Inflammatory macrophage (primary cell): ENCODE results near the gene ARAP3.
"Not testable (repeated sequence)": the region's sequence is repeated elsewhere in the genome, so short reads cannot be mapped to it uniquely, and the experiment has no call there.

ENCODE experiments used
- DNase-seq, 2 donors: peaks; one replicate each; pipeline ENCODE4 v3.0.0-alpha.2; 2020 to 2022
- total RNA-seq, 18 experiments: gene quantifications; one replicate each; lab custom pipeline; 2026; ENCODE audit warnings: mixed read lengths in 6 of 18, inconsistent platforms in 2 of 18; lab: John Stamatoyannopoulos, UW

ARAP3 gene
- total RNA-seq, result 4.5 to 36.7 (median 24.6) reads per million in 18 experiments

- DNase-seq, result peak; percentile 73 to 83
Observed at GRCh38 chr5:141681695-141682641, at the start of gene ARAP3. Gene ARAP3, minus strand, starts transcription at chr5:141682230. Its CDS starts 1,744 bp downstream, at chr5:141680486.

- DNase-seq, result no peak
Observed at GRCh38 chr5:141729387-141730006, 47.5 kb upstream of the ARAP3 start.

- no peak for DNase-seq
Observed at GRCh38 chr5:141725891-141726290, 43.9 kb upstream of the ARAP3 start.

DNA sequence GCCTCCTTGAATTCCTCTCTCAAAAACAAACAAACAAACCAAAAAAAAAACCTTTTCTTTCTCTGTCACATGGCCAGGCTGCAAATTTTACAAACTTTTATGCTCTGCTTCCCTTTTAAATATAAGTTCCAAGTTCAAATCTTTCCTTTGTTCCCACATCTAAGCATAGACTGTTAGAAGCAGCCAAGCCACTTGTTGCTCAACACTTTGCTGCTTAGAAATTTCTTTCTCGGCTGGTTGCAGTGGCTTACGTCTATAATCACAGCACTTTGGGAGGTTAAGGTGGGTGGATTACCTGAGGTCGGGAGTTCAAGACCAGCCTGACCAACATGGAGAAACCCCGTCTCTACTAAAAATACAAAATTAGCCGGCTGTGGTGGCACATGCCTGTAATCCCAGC is 43.1 kb upstream of the ARAP3 start:
- DNase-seq, result not testable (repeated sequence)

DNA sequence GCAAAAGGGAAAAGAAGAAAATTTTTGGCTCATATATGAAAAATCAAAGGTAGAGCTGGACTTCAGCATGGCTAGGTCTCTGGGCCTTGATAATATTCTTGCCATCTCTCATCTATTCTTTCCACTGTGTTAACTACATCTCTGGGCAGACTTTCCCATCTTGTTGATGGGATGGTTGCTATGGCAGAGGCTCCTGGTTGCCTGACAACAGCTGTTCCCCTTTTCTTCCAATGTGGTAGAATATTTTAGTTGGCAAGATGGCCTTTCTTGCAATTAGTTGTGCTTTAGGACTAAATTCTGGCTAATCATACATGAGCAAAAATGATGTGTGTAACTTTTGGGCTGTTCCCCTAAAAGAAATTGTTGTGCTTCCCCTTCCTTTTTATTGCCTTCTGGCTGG is 40.2 kb upstream of the ARAP3 start:
- no peak for DNase-seq

DNA sequence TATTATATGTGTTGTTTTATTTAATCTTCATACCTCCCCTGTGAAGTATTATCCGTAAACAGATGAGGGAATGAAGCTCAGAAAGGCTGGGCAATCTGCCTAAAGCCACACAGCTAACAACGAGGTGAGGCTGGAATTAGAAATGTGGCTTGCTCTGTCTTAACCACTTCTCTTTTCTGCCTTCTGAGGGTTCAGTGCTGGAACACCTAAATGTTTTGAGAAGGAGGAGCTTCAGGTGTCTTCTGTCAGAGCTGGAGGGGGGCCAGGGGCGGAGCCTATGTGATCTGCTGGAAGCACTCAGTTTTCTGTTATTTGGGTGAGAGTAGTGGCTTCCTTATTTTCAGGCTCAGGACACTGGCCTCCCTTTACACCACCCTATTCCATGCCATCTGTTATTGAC is 35.0 kb upstream of the ARAP3 start:
- no peak for DNase-seq

- no peak for DNase-seq
Observed at GRCh38 chr5:141716468-141716867, 34.4 kb upstream of the ARAP3 start.

DNA sequence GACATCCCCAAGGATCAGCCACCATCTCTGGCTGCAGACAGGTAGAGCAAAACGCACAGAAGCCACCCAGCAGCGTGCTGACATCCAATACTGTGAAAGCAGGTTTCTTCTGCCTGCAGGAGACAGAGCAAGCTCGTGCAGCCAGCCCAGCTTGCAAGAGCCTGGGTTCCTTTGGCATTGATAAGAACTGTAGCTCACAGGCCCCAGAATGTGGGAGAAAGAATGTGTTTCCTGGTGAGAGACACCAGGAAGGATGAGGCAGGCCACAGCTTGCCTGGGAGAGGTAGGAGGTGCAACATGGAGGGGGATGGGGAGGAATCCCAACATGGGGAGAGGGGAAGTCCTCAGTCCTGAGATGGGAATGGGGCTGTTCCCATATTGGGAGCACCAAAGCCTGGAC is 34.0 kb upstream of the ARAP3 start:
- DNase-seq, result no peak

GRCh38 chr5:141715346-141715905 is 33.4 kb upstream of the ARAP3 start:
- no peak for DNase-seq

DNA sequence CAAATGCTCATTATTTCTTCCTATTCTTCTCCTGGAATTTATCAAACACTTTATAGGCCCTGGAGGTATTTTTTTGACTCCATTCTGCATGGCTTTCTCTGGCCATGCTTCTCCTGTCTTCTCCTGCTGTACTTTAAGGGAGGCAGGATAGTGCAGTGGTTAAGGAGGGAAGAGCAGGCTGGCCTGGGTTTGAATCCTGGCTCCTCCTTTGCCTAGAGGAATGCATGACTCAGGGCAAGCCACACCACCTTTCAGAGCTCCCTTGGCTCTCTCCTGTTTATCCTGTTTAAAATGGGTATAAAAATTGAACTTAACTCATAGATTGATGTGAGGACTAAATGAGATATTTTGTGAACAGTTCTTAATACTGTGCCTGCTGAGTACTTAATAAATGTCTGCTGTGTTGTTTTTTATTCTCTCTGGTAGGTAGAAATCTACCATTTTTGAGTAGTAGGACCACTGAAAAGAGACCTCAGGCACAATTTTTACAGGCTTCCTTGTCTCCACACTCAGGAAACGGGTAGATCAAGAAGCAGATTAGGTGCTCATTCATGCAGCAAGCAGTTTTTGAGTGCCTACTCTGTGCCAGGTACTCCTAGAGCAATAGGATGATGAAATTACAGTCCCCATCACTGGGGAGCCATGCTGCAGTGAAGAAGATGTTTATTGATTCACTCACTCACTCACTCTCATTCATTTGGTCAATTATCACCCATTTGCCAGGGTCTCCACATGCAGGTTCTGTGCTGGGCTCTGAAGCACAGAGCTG is 32.7 kb upstream of the ARAP3 start:
- DNase-seq, result no peak

- no peak for DNase-seq
Observed at GRCh38 chr5:141713616-141714309, 31.7 kb upstream of the ARAP3 start.

- DNase-seq, result no peak
Observed at GRCh38 chr5:141711687-141712086, 29.7 kb upstream of the ARAP3 start.

DNA sequence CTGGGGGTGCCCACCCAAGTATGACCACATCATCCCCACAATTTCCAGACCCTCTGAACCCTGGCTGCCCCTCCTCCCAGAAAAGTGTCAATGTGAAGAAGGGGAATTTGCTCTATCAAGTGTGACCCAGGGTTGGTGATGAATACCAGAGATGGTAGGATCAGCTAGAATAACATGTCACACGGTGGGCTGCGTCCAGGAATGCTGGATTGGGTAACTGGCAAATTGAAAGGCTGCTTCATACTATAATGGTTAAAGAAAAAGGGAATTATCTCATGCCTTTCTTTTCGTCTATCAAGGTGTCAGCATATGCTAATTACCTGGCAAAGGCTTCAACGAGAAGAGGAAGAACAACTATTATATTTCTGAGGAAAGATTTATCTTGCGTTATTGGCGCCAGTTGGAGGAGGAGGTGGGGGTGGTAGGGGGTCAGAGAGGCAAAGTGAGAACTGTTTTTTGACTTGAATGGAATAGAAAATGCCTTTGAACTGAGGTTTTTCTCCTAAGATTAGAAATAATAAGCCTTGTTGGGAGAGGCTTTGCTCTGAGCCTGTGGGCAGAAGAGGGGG is 27.8 kb upstream of the ARAP3 start:
- DNase-seq, result no peak

- no peak for DNase-seq
Observed at GRCh38 chr5:141708016-141708415, 26.0 kb upstream of the ARAP3 start.

DNA sequence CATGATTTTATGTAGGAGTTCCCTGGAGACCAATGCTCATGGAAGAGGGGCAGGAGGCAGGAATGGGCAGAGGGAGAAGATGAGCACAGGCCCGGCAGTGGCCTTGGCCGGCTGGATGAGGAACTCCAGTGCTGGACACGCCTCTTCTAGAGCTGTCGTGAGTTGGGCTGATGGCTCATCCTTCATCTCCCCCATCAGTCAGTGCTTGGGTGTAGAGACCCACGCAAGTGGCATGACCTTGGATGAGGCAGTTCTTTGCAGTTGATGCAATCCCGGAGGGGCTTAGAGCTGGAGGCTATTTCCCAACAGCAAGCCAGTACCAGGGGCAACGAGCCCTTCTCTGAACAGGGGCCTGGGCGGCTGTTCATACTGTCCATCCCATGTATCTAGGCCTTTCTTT is 25.5 kb upstream of the ARAP3 start:
- peak in 1 of 2 donors; percentile 57 for DNase-seq

GRCh38 chr5:141706121-141706520 is 24.1 kb upstream of the ARAP3 start:
- peak in 1 of 2 donors; percentile 48 for DNase-seq

DNA sequence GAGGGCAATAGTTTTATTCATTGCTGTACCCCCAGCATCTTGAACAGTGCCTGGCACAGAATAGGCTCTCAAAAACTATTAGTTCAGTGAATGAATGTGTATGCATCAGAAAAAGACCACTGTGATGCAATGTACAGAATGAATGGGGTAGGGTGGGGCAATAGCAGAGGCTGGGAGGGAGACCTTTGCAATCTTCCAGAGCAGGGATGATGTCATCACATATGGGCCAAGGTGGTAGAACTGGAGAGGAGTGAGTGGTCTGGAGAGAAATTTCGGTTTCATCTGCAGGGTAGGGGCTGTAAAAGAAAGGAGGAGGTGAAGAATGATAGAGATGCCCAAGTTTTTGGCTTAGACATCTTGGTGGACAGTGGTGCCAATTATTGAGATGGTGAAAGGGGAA is 23.4 kb upstream of the ARAP3 start:
- no peak for DNase-seq

DNA sequence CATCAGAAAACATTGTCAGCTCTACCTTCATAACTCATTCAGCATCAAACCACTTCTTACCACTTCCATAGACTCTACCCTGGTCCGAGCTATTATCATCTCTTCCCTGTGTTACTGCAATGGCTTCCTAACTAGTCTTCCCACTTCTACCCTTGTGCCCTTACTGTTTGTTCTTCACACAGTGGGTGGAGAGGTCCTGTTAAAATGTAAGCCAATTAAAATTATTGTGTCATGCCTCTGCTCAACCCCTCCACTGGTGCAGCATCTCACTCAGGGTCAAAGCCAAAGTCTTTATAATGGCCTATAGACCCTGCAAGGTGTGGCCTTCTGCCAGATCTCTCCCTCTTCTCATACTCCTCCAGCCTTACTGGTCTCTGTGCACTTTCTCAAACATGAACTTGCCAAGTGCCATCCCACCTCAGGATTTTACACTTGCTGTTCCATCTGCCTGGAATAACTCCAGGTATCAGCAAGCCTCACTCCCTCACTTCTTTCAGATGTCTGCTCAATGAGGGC is 22.8 kb upstream of the ARAP3 start:
- no peak for DNase-seq

DNA sequence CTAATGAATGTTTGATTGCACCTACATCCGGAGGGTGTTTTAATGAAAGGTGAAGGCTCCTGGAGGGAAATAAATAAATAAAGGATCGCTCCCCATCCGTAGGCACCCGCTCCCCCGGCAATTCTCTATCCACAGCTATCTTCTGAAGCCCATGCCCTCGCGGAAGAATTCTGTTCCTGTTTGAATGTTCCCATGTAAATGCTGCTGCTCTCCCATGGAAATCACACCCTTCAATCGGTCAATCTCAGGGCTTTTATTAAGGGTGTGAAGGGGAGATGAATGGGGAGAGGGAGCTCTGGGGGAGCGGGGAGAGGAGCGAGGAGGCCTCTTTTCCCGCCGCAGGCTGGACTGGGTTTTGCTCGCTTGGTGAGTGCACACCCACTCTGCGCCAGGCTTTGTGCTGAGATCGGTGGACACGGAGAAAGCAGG is 21.1 kb upstream of the ARAP3 start:
- no peak for DNase-seq

DNA sequence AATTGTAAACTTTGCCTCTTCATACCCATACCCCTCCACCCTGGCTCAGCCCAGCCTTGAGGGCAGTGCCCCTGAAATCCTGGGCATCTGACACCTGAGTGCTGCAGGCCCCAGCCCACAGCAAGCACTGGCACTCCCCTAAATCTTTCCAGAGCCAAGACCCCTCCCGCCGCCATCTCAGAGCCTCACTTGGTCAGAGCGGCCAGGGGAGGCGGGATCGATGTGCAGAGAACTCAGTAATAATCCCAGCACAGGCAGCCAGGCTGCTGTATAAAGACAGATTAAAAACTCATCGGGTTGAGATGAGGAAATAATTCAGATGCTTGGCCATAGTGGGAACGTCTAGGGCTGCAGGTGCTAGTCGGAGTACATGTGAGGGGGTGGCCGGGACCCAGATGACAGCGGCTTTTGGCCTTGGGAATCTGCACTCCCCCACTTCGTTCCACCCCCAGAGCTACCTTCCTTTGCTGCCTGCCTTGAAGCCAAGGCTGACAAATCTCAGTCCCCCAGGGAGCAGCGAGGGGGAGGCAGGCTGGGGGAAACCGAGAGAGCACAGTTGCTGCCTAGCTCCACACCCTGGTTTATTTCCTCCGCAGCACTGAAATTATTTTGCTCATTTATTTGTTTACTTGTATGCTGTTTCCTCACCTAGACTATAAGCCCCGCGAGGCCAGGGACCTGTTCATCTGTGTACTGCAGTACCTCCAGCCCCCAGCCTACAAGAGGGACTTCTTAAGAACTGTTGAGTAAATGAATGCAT is 19.5 kb upstream of the ARAP3 start:
- DNase-seq, result no peak

DNA sequence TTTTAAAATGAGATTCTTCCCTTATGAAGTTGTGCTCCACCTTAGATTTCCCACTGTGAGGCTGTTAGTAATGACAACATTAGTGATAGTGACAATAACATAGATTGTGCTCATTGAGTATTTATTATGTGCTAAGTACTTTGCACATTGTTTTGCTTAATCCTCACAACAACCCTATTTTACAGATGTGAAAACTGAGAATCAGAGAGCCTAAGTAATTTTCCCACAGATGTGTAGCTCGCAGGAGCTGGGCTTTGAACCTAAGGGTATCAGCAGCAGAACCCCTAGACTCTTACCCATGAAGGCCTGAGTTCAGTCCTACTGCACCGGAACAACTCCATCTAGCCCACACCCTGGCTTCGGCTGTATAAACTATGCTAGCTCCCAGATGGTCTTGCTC is 15.6 kb upstream of the ARAP3 start:
- DNase-seq, result no peak
